Right lobe of liver (tissue), 6 donors: ENCODE data around the gene SUSD6. TPM values are rescaled to one million over a fixed set of nuclear protein-coding genes. Genes with fewer than 3 reads are reported as not detected.

Experiments used
- ATAC-seq, 4 donors: fragments of 200-7000 bp; cut with Tn5 transposase; one replicate each; pipeline ENCODE4 v1.9.1; 2020; ENCODE audit warnings: mild to moderate bottlenecking in 4 of 4, moderate library complexity in 4 of 4
- DNase-seq, 3 donors: peaks; one replicate each; pipeline ENCODE4 v3.0.0-alpha.2; 2020
- H3K27ac ChIP-seq, 3 donors: fragments of 200-600 bp; one replicate each; pipeline ENCODE4 v1.8.0; 2022
- H3K27me3 ChIP-seq, 2 donors: fragments of 200-600 bp; one replicate each; pipeline ENCODE4 v1.8.0; 2022
- H3K36me3 ChIP-seq, 4 donors: fragments of 200-600 bp; sonication (generic) in 1 of 4; one replicate each; pipeline versions ENCODE4 v1.5.1 to v1.8.0; 2017 to 2022; ENCODE audit warnings: control low read depth in 1 of 4
- H3K4me1 ChIP-seq, 4 donors: fragments of 200-600 bp; sonication (generic) in 1 of 4; one replicate each; pipeline versions ENCODE4 v1.5.1 to v1.8.0; 2017 to 2022; ENCODE audit warnings: control low read depth in 1 of 4
- H3K4me3 ChIP-seq, 3 donors: fragments of 200-600 bp; one replicate each; pipeline ENCODE4 v1.8.0; 2022
- H3K9me3 ChIP-seq, 4 donors: fragments of 200-600 bp; sonication (generic) in 1 of 4; one replicate each; pipeline versions ENCODE4 v1.5.1 to v1.8.0; 2017 to 2022; ENCODE audit warnings: control low read depth in 1 of 4
- POLR2A ChIP-seq: fragments of 450-650 bp; IDR thresholded peaks from one replicate; pipeline ENCODE4 v1.6.1; 2017; ENCODE audit warnings: antibody characterized with exemption, mild to moderate bottlenecking
- WGBS: methylation state at CpG from one replicate; pipeline ENCODE4 v1.1.6; 2018; ENCODE audit warnings: low coverage, low lambda C conversion rate; ENCODE audit not compliant: insufficient coverage; ENCODE audit errors: missing lambda C conversion rate; 5-methylcytosine and 5-hydroxymethylcytosine counted together
- intact Hi-C, 2 donors: fragments of 100-400 bp; cut with DNase I; formaldehyde crosslinking; loops; one replicate each; pipeline versions ENCODE4 v1.11.2 to v1.14.1; 2022
- total RNA-seq, 6 experiments: library from RNA; depleted of rRNA in 2 of 6; stranded (reverse); fragments of >200 nt in 2 of 6; fragmentation: NEBNext Ultra II Directional in 3 of 6; extraction: Animal tissue kit (Norgen Biotek cat#: 25700) in 3 of 6; gene quantifications; one replicate each; pipeline versions ENCODE4 v1.1.0 to v1.2.4, GENCODE V29; 2016 to 2023
- TF ChIP-seq, protein P1 (sequence below), 4 donors: fragments of 200-600 bp in 3 of 4; fragments of 450-650 bp in 1 of 4; IDR thresholded peaks; one replicate each; pipeline versions ENCODE4 v1.5.1 to v1.8.0; 2016 to 2022; ENCODE audit warnings: antibody characterized with exemption in 4 of 4, mild to moderate bottlenecking in 2 of 4
- donor health status: DM: no; HTN: yes; CAD: no.
- donor health status: DM: no; HTN: no; CAD: no.
- donor health status: DM: no; HTN: no; CAD: no.
- donor health status: DM: no; HTN: yes; CAD: no.
- donor health status: DM: no; HTN: yes; CAD: no.

Gene SUSD6
- total RNA-seq, 6 experiments from 2014 or later, result 9.6 to 17.4 (median 12.5) TPM

DNA sequence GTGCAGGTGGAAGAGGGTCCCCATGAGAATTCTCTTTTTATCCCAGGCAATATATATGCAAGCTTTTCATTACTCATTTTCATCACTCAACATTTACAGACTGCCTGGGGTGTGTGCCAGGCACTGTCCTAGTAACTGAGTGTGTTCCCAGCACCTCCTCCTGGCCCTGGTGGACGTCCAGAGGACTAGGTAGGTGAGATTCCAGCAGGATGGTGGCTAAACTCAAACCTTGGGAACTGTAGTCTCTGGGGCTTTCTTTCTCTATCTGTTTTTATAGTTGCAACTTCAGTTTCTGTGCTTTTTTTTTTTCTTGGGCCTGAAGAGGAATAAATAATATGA lies 63.8 kb downstream of the SUSD6 start:
- ATAC-seq, result peak in 2 of 4 donors; percentile 35 to 39
- Histone ChIP-seq H3K27ac (no peak overlapping the region), H3K4me1 (peaks cover 5 to 36% (median 17%) of the 10 kb centered on the region in 4 donors), H3K9me3 (no peaks in the 10 kb centered on the region), H3K27me3 (no peaks in the 10 kb centered on the region), H3K36me3 (no peaks in the 10 kb centered on the region), H3K4me3 (no peak overlapping the region)
- intact Hi-C loops, result no loop called here
- no peak for DNase-seq
- TF ChIP-seq, protein P1, sequence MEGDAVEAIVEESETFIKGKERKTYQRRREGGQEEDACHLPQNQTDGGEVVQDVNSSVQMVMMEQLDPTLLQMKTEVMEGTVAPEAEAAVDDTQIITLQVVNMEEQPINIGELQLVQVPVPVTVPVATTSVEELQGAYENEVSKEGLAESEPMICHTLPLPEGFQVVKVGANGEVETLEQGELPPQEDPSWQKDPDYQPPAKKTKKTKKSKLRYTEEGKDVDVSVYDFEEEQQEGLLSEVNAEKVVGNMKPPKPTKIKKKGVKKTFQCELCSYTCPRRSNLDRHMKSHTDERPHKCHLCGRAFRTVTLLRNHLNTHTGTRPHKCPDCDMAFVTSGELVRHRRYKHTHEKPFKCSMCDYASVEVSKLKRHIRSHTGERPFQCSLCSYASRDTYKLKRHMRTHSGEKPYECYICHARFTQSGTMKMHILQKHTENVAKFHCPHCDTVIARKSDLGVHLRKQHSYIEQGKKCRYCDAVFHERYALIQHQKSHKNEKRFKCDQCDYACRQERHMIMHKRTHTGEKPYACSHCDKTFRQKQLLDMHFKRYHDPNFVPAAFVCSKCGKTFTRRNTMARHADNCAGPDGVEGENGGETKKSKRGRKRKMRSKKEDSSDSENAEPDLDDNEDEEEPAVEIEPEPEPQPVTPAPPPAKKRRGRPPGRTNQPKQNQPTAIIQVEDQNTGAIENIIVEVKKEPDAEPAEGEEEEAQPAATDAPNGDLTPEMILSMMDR (IDR thresholded peaks at IDR 0.05), result no peak
- TF ChIP-seq POLR2A, result no peak
- 45% methylated on average over 1 of the region's 1 CpG for WGBS

DNA sequence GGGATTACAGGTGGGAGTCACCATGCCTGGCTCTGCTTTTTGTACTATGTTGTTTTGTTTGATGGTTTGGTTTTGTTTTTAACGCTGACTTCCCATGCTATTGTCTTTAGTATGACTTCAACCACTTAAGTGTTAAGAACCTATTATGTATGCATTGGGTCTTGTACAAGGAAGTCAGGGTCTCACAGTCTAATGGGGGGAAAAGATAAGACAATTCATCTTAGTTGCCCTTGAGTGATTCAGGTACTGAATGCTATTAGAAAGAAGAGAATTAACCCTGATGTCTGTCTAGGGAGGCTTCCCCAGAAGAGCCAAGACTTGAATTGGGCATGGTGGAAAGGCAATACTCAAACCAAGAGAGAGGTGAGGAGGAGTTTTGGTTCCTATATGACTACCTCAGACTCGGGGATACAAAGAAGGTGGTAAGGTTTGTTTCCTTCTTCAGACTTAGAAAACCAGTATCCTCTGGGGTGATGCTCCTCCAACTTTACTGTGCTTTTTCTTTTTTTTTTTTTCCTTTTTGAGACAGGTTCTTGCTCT lies 64.6 kb downstream of the SUSD6 start:
- intact Hi-C loops, result no loop called here
- TF ChIP-seq, protein P1 (IDR thresholded peaks at IDR 0.05), result no peak
- no peak for TF ChIP-seq POLR2A
- H3K27me3 ChIP-seq, result no peaks in the 10 kb centered on the region
- no peak overlapping the region for H3K4me3 ChIP-seq
- ATAC-seq, result no peak
- no peaks in the 10 kb centered on the region for H3K36me3 ChIP-seq
- H3K4me1 ChIP-seq, result peaks cover 5 to 36% (median 17%) of the 10 kb centered on the region in 4 donors
- no peaks in the 10 kb centered on the region for H3K9me3 ChIP-seq
- 79% methylated on average over 2 of the region's 2 CpGs for WGBS
- DNase-seq, result no peak
- no peak overlapping the region for H3K27ac ChIP-seq

DNA sequence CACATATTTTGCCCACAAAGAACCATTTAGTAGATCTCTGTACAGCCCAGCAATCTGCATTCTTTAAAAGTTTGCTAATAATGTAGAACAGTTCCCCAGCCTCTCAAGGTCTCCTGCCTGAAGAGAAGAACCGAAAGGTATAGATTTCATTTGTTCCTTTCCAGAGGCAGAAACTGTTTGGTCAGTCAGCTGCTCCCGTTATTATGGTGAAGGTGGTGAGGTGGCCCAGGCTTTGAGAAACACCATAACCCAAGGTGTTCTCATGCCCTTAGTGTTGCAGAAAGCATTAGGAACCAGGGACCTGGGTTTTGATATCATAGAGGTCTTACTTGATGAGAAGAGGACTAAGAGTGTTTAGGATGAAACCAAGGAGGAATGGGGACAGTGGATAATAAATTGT lies 65.3 kb downstream of the SUSD6 start:
- intact Hi-C loops, result no loop called here
- Histone ChIP-seq H3K9me3 (no peaks in the 10 kb centered on the region), H3K4me1 (peaks cover 5 to 36% (median 17%) of the 10 kb centered on the region in 4 donors), H3K27ac (no peak overlapping the region), H3K27me3 (no peaks in the 10 kb centered on the region), H3K4me3 (no peak overlapping the region), H3K36me3 (no peaks in the 10 kb centered on the region)
- TF ChIP-seq POLR2A, result no peak
- TF ChIP-seq, protein P1 (IDR thresholded peaks at IDR 0.05), result no peak
- ATAC-seq (no peak), DNase-seq (no peak)
- WGBS, result 82% methylated on average over 2 of the region's 2 CpGs

DNA sequence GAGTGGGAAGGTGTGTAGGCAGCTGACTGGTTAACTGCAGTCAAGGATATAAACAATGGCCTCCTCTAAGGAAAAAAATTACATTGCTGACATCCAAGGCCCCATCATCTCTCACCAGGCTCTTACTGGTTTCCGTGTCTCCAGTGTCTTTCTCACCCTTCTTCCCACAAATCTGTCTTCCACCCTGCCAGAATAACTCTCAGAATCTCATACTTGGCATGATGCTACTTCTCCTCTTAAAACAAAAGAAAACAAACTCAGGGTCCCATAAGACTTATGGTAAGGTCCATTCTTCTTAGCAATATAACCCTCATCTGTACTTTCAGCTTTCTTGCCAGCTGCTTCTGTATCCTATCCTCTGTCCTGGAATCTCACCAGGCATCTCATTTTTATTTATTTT lies 68.9 kb downstream of the SUSD6 start:
- no peaks in the 10 kb centered on the region for H3K9me3 ChIP-seq
- DNase-seq (no peak), ATAC-seq (no peak)
- WGBS, result no CpG with 5 or more reads among the region's 1 CpG
- TF ChIP-seq POLR2A, result no peak
- TF ChIP-seq, protein P1 (IDR thresholded peaks at IDR 0.05), result no peak
- H3K4me3 ChIP-seq, result no peak overlapping the region
- intact Hi-C loops, result no loop called here
- peaks cover 0 to 21% (median 3%) of the 10 kb centered on the region in 4 donors for H3K4me1 ChIP-seq
- no peaks in the 10 kb centered on the region for H3K36me3 ChIP-seq
- no peaks in the 10 kb centered on the region for H3K27me3 ChIP-seq
- no peak overlapping the region for H3K27ac ChIP-seq

DNA sequence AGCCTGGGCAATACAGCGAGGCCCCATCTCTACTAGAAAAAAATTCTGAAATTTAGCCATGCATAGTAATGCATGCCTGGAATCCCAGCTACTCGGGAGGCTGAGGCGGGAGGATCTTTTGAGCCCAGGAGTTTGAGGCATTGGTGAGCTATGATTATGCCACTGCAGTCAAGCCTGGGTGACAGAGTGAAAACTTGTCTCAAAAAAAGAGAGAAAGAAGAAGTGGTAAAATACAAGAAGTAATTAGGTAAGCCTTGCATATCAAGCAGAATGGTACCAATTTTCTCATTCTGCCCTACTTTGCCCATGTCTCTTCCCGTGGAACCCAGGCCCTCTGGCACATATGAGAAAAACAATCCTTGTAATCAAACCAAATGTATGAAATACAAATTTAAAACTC lies 70.7 kb downstream of the SUSD6 start:
- 85% methylated on average over 4 of the region's 4 CpGs for WGBS
- ATAC-seq (no peak), DNase-seq (no peak)
- TF ChIP-seq POLR2A, result no peak
- TF ChIP-seq, protein P1 (IDR thresholded peaks at IDR 0.05), result no peak
- H3K9me3 ChIP-seq, result no peaks in the 10 kb centered on the region
- H3K27me3 ChIP-seq, result no peaks in the 10 kb centered on the region
- intact Hi-C loops, result no loop called here
- no peaks in the 10 kb centered on the region for H3K36me3 ChIP-seq
- no peak overlapping the region for H3K4me3 ChIP-seq
- H3K4me1 ChIP-seq, result peaks cover 0 to 27% (median 6%) of the 10 kb centered on the region in 4 donors
- H3K27ac ChIP-seq, result no peak overlapping the region
